ENCODE results near the gene FAM210B. TPM values are rescaled to one million over a fixed set of nuclear protein-coding genes. Genes with fewer than 3 reads are reported as not detected.

FAM210B gene
- total and polyA plus RNA-seq, 2 experiments from 2014 or later = 15.4 to 16.2 TPM

- H3K27me3 ChIP-seq (ENCODE audit: insufficient read depth) = no peaks in the 10 kb centered on the region
- no peak overlapping the region for H2AFZ ChIP-seq
- ATAC-seq (no peak), DNase-seq (ENCODE audit: low spot score) (no peak)
- no peak overlapping the region for H3K4me3 ChIP-seq
- Mint-ChIP-seq H3K4me1 (peaks cover 2% of the 10 kb centered on the region; the same call in 2 of the 3 replicates), H3K36me3 (ENCODE audit: low read depth) (peaks cover 89% of the 10 kb centered on the region), H3K27ac (no peak overlapping the region), H3K9me3 (no peaks in the 10 kb centered on the region), H3K4me3 (no peak overlapping the region), H3K27me3 (ENCODE audit: insufficient read depth, low read depth, poor library complexity) (peaks cover 5% of the 10 kb centered on the region)
- TF ChIP-seq ZNF114 (CRISPR knock-in tag; IDR thresholded peaks at IDR 0.05) = no peak
- TF ChIP-seq, protein P1, sequence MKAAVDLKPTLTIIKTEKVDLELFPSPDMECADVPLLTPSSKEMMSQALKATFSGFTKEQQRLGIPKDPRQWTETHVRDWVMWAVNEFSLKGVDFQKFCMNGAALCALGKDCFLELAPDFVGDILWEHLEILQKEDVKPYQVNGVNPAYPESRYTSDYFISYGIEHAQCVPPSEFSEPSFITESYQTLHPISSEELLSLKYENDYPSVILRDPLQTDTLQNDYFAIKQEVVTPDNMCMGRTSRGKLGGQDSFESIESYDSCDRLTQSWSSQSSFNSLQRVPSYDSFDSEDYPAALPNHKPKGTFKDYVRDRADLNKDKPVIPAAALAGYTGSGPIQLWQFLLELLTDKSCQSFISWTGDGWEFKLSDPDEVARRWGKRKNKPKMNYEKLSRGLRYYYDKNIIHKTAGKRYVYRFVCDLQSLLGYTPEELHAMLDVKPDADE (IDR thresholded peaks at IDR 0.05) = no peak
- TF ChIP-seq, protein P2, sequence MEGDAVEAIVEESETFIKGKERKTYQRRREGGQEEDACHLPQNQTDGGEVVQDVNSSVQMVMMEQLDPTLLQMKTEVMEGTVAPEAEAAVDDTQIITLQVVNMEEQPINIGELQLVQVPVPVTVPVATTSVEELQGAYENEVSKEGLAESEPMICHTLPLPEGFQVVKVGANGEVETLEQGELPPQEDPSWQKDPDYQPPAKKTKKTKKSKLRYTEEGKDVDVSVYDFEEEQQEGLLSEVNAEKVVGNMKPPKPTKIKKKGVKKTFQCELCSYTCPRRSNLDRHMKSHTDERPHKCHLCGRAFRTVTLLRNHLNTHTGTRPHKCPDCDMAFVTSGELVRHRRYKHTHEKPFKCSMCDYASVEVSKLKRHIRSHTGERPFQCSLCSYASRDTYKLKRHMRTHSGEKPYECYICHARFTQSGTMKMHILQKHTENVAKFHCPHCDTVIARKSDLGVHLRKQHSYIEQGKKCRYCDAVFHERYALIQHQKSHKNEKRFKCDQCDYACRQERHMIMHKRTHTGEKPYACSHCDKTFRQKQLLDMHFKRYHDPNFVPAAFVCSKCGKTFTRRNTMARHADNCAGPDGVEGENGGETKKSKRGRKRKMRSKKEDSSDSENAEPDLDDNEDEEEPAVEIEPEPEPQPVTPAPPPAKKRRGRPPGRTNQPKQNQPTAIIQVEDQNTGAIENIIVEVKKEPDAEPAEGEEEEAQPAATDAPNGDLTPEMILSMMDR (conservative IDR thresholded peaks at IDR 0.05; ENCODE audit: low read depth in 2 of 2) = no peak
- TF ChIP-seq REST (IDR thresholded peaks at IDR 0.05; ENCODE audit: unreplicated experiment) = no peak
- no peak for TF ChIP-seq POLR2AphosphoS5 (IDR thresholded peaks at IDR 0.05; ENCODE audit: low read depth)
- no peak for TF ChIP-seq JUNB (IDR thresholded peaks at IDR 0.05; ENCODE audit: unreplicated experiment)
- no peak for TF ChIP-seq STAT1 (IDR thresholded peaks at IDR 0.05; ENCODE audit: unreplicated experiment)
- TF ChIP-seq ZNF331 (CRISPR knock-in tag; IDR thresholded peaks at IDR 0.05; ENCODE audit: low read depth) = no peak
- TF ChIP-seq EZH2phosphoT487 (IDR thresholded peaks at IDR 0.05; ENCODE audit: unreplicated experiment) = no peak
- TF ChIP-seq, protein P3, sequence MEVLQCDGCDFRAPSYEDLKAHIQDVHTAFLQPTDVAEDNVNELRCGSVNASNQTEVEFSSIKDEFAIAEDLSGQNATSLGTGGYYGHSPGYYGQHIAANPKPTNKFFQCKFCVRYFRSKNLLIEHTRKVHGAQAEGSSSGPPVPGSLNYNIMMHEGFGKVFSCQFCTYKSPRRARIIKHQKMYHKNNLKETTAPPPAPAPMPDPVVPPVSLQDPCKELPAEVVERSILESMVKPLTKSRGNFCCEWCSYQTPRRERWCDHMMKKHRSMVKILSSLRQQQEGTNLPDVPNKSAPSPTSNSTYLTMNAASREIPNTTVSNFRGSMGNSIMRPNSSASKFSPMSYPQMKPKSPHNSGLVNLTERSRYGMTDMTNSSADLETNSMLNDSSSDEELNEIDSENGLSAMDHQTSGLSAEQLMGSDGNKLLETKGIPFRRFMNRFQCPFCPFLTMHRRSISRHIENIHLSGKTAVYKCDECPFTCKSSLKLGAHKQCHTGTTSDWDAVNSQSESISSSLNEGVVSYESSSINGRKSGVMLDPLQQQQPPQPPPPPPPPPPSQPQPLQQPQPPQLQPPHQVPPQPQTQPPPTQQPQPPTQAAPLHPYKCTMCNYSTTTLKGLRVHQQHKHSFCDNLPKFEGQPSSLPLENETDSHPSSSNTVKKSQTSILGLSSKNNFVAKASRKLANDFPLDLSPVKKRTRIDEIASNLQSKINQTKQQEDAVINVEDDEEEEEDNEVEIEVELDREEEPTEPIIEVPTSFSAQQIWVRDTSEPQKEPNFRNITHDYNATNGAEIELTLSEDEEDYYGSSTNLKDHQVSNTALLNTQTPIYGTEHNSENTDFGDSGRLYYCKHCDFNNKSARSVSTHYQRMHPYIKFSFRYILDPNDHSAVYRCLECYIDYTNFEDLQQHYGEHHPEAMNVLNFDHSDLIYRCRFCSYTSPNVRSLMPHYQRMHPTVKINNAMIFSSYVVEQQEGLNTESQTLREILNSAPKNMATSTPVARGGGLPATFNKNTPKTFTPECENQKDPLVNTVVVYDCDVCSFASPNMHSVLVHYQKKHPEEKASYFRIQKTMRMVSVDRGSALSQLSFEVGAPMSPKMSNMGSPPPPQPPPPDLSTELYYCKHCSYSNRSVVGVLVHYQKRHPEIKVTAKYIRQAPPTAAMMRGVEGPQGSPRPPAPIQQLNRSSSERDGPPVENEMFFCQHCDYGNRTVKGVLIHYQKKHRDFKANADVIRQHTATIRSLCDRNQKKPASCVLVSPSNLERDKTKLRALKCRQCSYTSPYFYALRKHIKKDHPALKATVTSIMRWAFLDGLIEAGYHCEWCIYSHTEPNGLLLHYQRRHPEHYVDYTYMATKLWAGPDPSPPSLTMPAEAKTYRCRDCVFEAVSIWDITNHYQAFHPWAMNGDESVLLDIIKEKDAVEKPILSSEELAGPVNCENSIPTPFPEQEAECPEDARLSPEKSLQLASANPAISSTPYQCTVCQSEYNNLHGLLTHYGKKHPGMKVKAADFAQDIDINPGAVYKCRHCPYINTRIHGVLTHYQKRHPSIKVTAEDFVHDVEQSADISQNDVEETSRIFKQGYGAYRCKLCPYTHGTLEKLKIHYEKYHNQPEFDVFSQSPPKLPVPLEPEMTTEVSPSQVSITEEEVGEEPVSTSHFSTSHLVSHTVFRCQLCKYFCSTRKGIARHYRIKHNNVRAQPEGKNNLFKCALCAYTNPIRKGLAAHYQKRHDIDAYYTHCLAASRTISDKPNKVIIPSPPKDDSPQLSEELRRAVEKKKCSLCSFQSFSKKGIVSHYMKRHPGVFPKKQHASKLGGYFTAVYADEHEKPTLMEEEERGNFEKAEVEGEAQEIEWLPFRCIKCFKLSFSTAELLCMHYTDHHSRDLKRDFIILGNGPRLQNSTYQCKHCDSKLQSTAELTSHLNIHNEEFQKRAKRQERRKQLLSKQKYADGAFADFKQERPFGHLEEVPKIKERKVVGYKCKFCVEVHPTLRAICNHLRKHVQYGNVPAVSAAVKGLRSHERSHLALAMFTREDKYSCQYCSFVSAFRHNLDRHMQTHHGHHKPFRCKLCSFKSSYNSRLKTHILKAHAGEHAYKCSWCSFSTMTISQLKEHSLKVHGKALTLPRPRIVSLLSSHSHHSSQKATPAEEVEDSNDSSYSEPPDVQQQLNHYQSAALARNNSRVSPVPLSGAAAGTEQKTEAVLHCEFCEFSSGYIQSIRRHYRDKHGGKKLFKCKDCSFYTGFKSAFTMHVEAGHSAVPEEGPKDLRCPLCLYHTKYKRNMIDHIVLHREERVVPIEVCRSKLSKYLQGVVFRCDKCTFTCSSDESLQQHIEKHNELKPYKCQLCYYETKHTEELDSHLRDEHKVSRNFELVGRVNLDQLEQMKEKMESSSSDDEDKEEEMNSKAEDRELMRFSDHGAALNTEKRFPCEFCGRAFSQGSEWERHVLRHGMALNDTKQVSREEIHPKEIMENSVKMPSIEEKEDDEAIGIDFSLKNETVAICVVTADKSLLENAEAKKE (CRISPR knock-in tag; IDR thresholded peaks at IDR 0.05) = no peak
- no peak for TF ChIP-seq CREB1 (CRISPR knock-in tag; IDR thresholded peaks at IDR 0.05; ENCODE audit: low read depth)
- no peak for TF ChIP-seq NANOG (IDR thresholded peaks at IDR 0.05; ENCODE audit: borderline replicate concordance)
- TF ChIP-seq EZH2 (IDR thresholded peaks at IDR 0.05; ENCODE audit: low read depth, unreplicated experiment) = no peak
- no peaks in the 10 kb centered on the region for H3K9me2 ChIP-seq (ENCODE audit: insufficient read depth)
- no peak overlapping the region for H3K27ac ChIP-seq (ENCODE audit: low read depth)
- peaks cover 99% of the 10 kb centered on the region for H3K79me2 ChIP-seq (replicated peaks; ENCODE audit: insufficient read depth)
- H3F3A ChIP-seq (replicated peaks; ENCODE audit: low read depth) = no peaks in the 10 kb centered on the region
- peaks cover 41% of the 10 kb centered on the region for H4K20me1 ChIP-seq (replicated peaks; ENCODE audit: insufficient read depth)
- H3K4me2 ChIP-seq = no peak overlapping the region
- no peaks in the 10 kb centered on the region for H3K4me1 ChIP-seq (ENCODE audit: insufficient read depth)
- peaks cover 78% of the 10 kb centered on the region for H3K36me3 ChIP-seq (ENCODE audit: insufficient read depth)
These were observed 21.6 kb downstream of the FAM210B start for GRCh38 chr20:56380375-56380774.
